Smooth muscle cell (in vitro differentiated cells): ENCODE data around the gene KRT25. TPM values are rescaled to one million over a fixed set of nuclear protein-coding genes. Genes with fewer than 3 reads are reported as not detected.

Experiments used
- DNase-seq: peaks from one replicate; lab custom pipeline; 2025; ENCODE audit not compliant: unreplicated experiment; lab: John Stamatoyannopoulos, UW
- H2AFZ ChIP-seq: fragments of 200-600 bp; sonication (generic); 2 replicates; pipeline ENCODE4 v1.6.0; 2016; ENCODE audit warnings: antibody characterized with exemption, low read depth, mild to moderate bottlenecking
- H3F3A ChIP-seq: fragments of 200-600 bp; sonication (generic); 2 replicates; pipeline ENCODE4 v1.6.0; 2017; ENCODE audit warnings: antibody characterized with exemption, low read depth
- H3K27ac ChIP-seq: fragments of 200-600 bp; sonication (generic); 2 replicates; pipeline ENCODE4 v1.5.1; 2016; ENCODE audit warnings: low read depth, mild to moderate bottlenecking
- H3K27me3 ChIP-seq: fragments of 200-600 bp; sonication (generic); 2 replicates; pipeline ENCODE4 v1.6.1; 2016; ENCODE audit warnings: low read depth, mild to moderate bottlenecking
- H3K36me3 ChIP-seq: fragments of 200-600 bp; sonication (generic); 2 replicates; pipeline ENCODE4 v1.5.1; 2016; ENCODE audit warnings: low read depth
- H3K4me1 ChIP-seq: fragments of 200-600 bp; sonication (generic); 2 replicates; pipeline ENCODE4 v1.5.1; 2016; ENCODE audit warnings: low read depth
- H3K4me2 ChIP-seq: fragments of 200-600 bp; sonication (generic); 2 replicates; pipeline ENCODE4 v1.6.0; 2016; ENCODE audit warnings: mild to moderate bottlenecking
- H3K4me3 ChIP-seq: fragments of 200-600 bp; sonication (generic); 2 replicates; pipeline ENCODE4 v1.5.1; 2016; ENCODE audit warnings: mild to moderate bottlenecking
- H3K79me2 ChIP-seq: fragments of 200-600 bp; sonication (generic); 2 replicates; pipeline ENCODE4 v1.6.0; 2016; ENCODE audit warnings: low read depth, mild to moderate bottlenecking
- H3K9ac ChIP-seq: fragments of 200-600 bp; sonication (generic); 2 replicates; pipeline ENCODE4 v1.6.0; 2016; ENCODE audit warnings: low read depth
- H3K9me3 ChIP-seq: fragments of 200-600 bp; sonication (generic); replicated peaks from 2 replicates; pipeline ENCODE4 v1.5.1; 2016; ENCODE audit warnings: low read depth
- H4K20me1 ChIP-seq: fragments of 200-600 bp; sonication (generic); 2 replicates; pipeline ENCODE4 v1.6.0; 2016; ENCODE audit warnings: low read depth
- CTCF ChIP-seq: fragments of 200-600 bp; sonication (generic); IDR thresholded peaks from 2 replicates; pipeline ENCODE4 v1.5.1; 2017; ENCODE audit warnings: borderline replicate concordance, mild to moderate bottlenecking, antibody characterized with exemption; ENCODE audit not compliant: insufficient read depth, poor library complexity, severe bottlenecking
- WGBS: methylation state at CpG from one replicate; pipeline ENCODE4 v1.1.7; 2016; ENCODE audit warnings: low lambda C conversion rate; 5-methylcytosine and 5-hydroxymethylcytosine counted together
- polyA plus RNA-seq: library from polyadenylated mRNA; unstranded; fragments of >200 nt; fragmentation: Nextera tagmentation; extraction: Ambion mirVana; gene quantifications from 2 replicates; pipeline ENCODE4 v1.2.1, GENCODE V29; 2016
- total RNA-seq: library from RNA; depleted of rRNA; stranded (reverse); fragments of >200 nt; gene quantifications from 2 replicates; pipeline ENCODE4 v1.2.3, GENCODE V29; 2014

Gene KRT25
- total and polyA plus RNA-seq, 2 experiments from 2014 or later: not detected

- H3K4me2 ChIP-seq: no peak overlapping the region
- TF ChIP-seq CTCF: no peak
- H3K79me2 ChIP-seq: no peaks in the 10 kb centered on the region
- no peak overlapping the region for H3K27ac ChIP-seq
- no peaks in the 10 kb centered on the region for H4K20me1 ChIP-seq
- H2AFZ ChIP-seq: no peak overlapping the region
- 81% methylated on average over 3 of the region's 3 CpGs for WGBS
- no peaks in the 10 kb centered on the region for H3F3A ChIP-seq
- H3K4me1 ChIP-seq: no peaks in the 10 kb centered on the region
- H3K36me3 ChIP-seq: no peaks in the 10 kb centered on the region
- peaks cover 6% of the 10 kb centered on the region for H3K27me3 ChIP-seq
- no peak for DNase-seq
- no peaks in the 10 kb centered on the region for H3K9me3 ChIP-seq
- no peak overlapping the region for H3K9ac ChIP-seq
- H3K4me3 ChIP-seq: no peak overlapping the region
Measured at GRCh38 chr17:40717776-40718175, 37.4 kb downstream of the KRT25 start.

- H2AFZ ChIP-seq: no peak overlapping the region
- no peaks in the 10 kb centered on the region for H4K20me1 ChIP-seq
- peaks cover 6% of the 10 kb centered on the region for H3K27me3 ChIP-seq
- H3K27ac ChIP-seq: no peak overlapping the region
- H3K4me3 ChIP-seq: no peak overlapping the region
- no peak overlapping the region for H3K4me2 ChIP-seq
- no peak overlapping the region for H3K9ac ChIP-seq
- no peaks in the 10 kb centered on the region for H3F3A ChIP-seq
- no peaks in the 10 kb centered on the region for H3K4me1 ChIP-seq
- DNase-seq: no peak
- H3K36me3 ChIP-seq: no peaks in the 10 kb centered on the region
- H3K9me3 ChIP-seq: no peaks in the 10 kb centered on the region
- no peaks in the 10 kb centered on the region for H3K79me2 ChIP-seq
- WGBS: 81% methylated on average over 6 of the region's 6 CpGs
- TF ChIP-seq CTCF: no peak
Measured at GRCh38 chr17:40714473-40714872, 40.7 kb downstream of the KRT25 start.

- H3K4me3 ChIP-seq: no peak overlapping the region
- H3K4me2 ChIP-seq: no peak overlapping the region
- H3K9me3 ChIP-seq: no peaks in the 10 kb centered on the region
- no peaks in the 10 kb centered on the region for H4K20me1 ChIP-seq
- WGBS: 88% methylated on average over 7 of the region's 7 CpGs
- no peaks in the 10 kb centered on the region for H3F3A ChIP-seq
- H3K36me3 ChIP-seq: no peaks in the 10 kb centered on the region
- no peak for DNase-seq
- H3K27ac ChIP-seq: no peak overlapping the region
- no peak for TF ChIP-seq CTCF
- no peak overlapping the region for H2AFZ ChIP-seq
- H3K9ac ChIP-seq: no peak overlapping the region
- H3K4me1 ChIP-seq: no peaks in the 10 kb centered on the region
- H3K27me3 ChIP-seq: peaks cover 15% of the 10 kb centered on the region
- no peaks in the 10 kb centered on the region for H3K79me2 ChIP-seq
Measured at GRCh38 chr17:40707745-40708144, 47.4 kb downstream of the KRT25 start.

- no peak overlapping the region for H3K4me3 ChIP-seq
- DNase-seq: no peak
- H3K9ac ChIP-seq: no peak overlapping the region
- H3K27ac ChIP-seq: no peak overlapping the region
- H2AFZ ChIP-seq: no peak overlapping the region
- no peaks in the 10 kb centered on the region for H4K20me1 ChIP-seq
- H3K79me2 ChIP-seq: no peaks in the 10 kb centered on the region
- TF ChIP-seq CTCF: no peak
- H3K9me3 ChIP-seq: no peaks in the 10 kb centered on the region
- H3K36me3 ChIP-seq: no peaks in the 10 kb centered on the region
- no peaks in the 10 kb centered on the region for H3F3A ChIP-seq
- H3K27me3 ChIP-seq: peaks cover 15% of the 10 kb centered on the region
- 69% methylated on average over 4 of the region's 4 CpGs for WGBS
- no peaks in the 10 kb centered on the region for H3K4me1 ChIP-seq
- H3K4me2 ChIP-seq: no peak overlapping the region
Measured at GRCh38 chr17:40705584-40705983, 49.5 kb downstream of the KRT25 start.
